ENCODE measurements around the gene RNF152.

Gene RNF152

GRCh38 chr18:61855449-61856378, 37.1 kb downstream of the RNF152 start:
- no peak for DNase-seq (ENCODE audit: low read depth)
- TF ChIP-seq CTCF (conservative IDR thresholded peaks at IDR 0.05; ENCODE audit: low read length), result no peak
- no peak overlapping the region for H3K4me3 ChIP-seq (ENCODE audit: low read length)

- no peak for TF ChIP-seq CTCF (conservative IDR thresholded peaks at IDR 0.05; ENCODE audit: low read length)
- H3K4me3 ChIP-seq (ENCODE audit: low read length), result no peak overlapping the region
- no peak for DNase-seq (ENCODE audit: low read depth)
Measured at GRCh38 chr18:61854578-61855448, 38.0 kb downstream of the RNF152 start.

GRCh38 chr18:61853855-61854254, 39.0 kb downstream of the RNF152 start:
- TF ChIP-seq CTCF (conservative IDR thresholded peaks at IDR 0.05; ENCODE audit: low read length), result no peak
- no peak for DNase-seq (ENCODE audit: low read depth)
- H3K4me3 ChIP-seq (ENCODE audit: low read length), result no peak overlapping the region

- no peak for TF ChIP-seq CTCF (conservative IDR thresholded peaks at IDR 0.05; ENCODE audit: low read length)
- H3K4me3 ChIP-seq (ENCODE audit: low read length), result no peak overlapping the region
- no peak for DNase-seq (ENCODE audit: low read depth)
Measured at GRCh38 chr18:61852496-61852895, 40.3 kb downstream of the RNF152 start.

- H3K4me3 ChIP-seq (ENCODE audit: low read length), result no peak overlapping the region
- peak; percentile 22; the same call in 1 of the 2 replicates for TF ChIP-seq CTCF (conservative IDR thresholded peaks at IDR 0.05; ENCODE audit: low read length)
- DNase-seq (ENCODE audit: low read depth), result peak; percentile 89
Measured at GRCh38 chr18:61851940-61852451, 40.8 kb downstream of the RNF152 start.

GRCh38 chr18:61851279-61851678, 41.5 kb downstream of the RNF152 start:
- no peak for TF ChIP-seq CTCF (conservative IDR thresholded peaks at IDR 0.05; ENCODE audit: low read length)
- no peak for DNase-seq (ENCODE audit: low read depth)
- H3K4me3 ChIP-seq (ENCODE audit: low read length), result no peak overlapping the region

All from AG10803 (cell line).